GM23338 (cell line): Measurements from ENCODE around the gene GAK. TPM values are rescaled to one million over a fixed set of nuclear protein-coding genes. Genes with fewer than 3 reads are reported as not detected.
A peak's percentile ranks its signal among the peaks of the same experiment; 100 is the strongest.

Experiments
- ATAC-seq: fragments of 200-7000 bp; cut with Tn5 transposase; 3 replicates; pipeline ENCODE4 v1.9.1; 2020
- DNase-seq: peaks from one replicate; pipeline ENCODE4 v3.0.0-alpha.2; 2015; ENCODE audit warnings: low spot score
- H2AFZ ChIP-seq: fragments of 200-600 bp; sonication (generic); 2 replicates; pipeline ENCODE4 v1.8.0; 2016; ENCODE audit warnings: antibody characterized with exemption, mild to moderate bottlenecking, moderate library complexity
- H3F3A ChIP-seq: fragments of 200-600 bp; sonication (generic); replicated peaks from 2 replicates; pipeline ENCODE4 v1.8.0; 2017; ENCODE audit warnings: antibody characterized with exemption, mixed run types, low read depth
- H3K27ac ChIP-seq: fragments of 200-600 bp; sonication (generic); 2 replicates; pipeline ENCODE4 v1.6.1; 2016; ENCODE audit warnings: low read depth
- H3K27me3 ChIP-seq: fragments of 200-600 bp; sonication (generic); 2 replicates; pipeline ENCODE4 v1.8.0; 2016; ENCODE audit warnings: mild to moderate bottlenecking, mixed run types, moderate library complexity; ENCODE audit not compliant: insufficient read depth
- H3K36me3 ChIP-seq: fragments of 200-600 bp; sonication (generic); 2 replicates; pipeline ENCODE4 v1.8.0; 2016; ENCODE audit warnings: mild to moderate bottlenecking; ENCODE audit not compliant: insufficient read depth
- H3K4me1 ChIP-seq: fragments of 200-600 bp; sonication (generic); 2 replicates; pipeline ENCODE4 v1.8.0; 2016; ENCODE audit warnings: mild to moderate bottlenecking, moderate library complexity; ENCODE audit not compliant: insufficient read depth
- H3K4me2 ChIP-seq: fragments of 200-600 bp; sonication (generic); 2 replicates; pipeline ENCODE4 v1.7.1; 2017; ENCODE audit warnings: mixed run types
- H3K4me3 ChIP-seq: fragments of 200-600 bp; sonication (generic); 2 replicates; pipeline ENCODE4 v1.6.1; 2016; ENCODE audit warnings: mixed run types
- H3K79me2 ChIP-seq: fragments of 200-600 bp; sonication (generic); replicated peaks from 2 replicates; pipeline ENCODE4 v1.8.0; 2017; ENCODE audit warnings: mild to moderate bottlenecking; ENCODE audit not compliant: insufficient read depth
- H3K9me2 ChIP-seq: fragments of 200-600 bp; sonication (generic); 2 replicates; pipeline ENCODE4 v1.8.0; 2017; ENCODE audit not compliant: insufficient read depth
- H4K20me1 ChIP-seq: fragments of 200-600 bp; sonication (generic); replicated peaks from 2 replicates; pipeline ENCODE4 v1.8.0; 2017; ENCODE audit warnings: mild to moderate bottlenecking; ENCODE audit not compliant: insufficient read depth
- H3K27ac Mint-ChIP-seq: 2 replicates; pipeline ENCODE4 v1.8.0; 2020; ENCODE audit warnings: inconsistent platforms, mild to moderate bottlenecking, moderate library complexity, mixed read lengths
- H3K27me3 Mint-ChIP-seq: 3 replicates; pipeline ENCODE4 v1.8.0; 2022; ENCODE audit warnings: low read depth, mild to moderate bottlenecking, moderate library complexity, mixed read lengths, inconsistent platforms; ENCODE audit not compliant: insufficient read depth, poor library complexity
- H3K36me3 Mint-ChIP-seq: 3 replicates; pipeline ENCODE4 v1.8.0; 2021; ENCODE audit warnings: low read depth, mild to moderate bottlenecking, inconsistent platforms, moderate library complexity, mixed read lengths
- H3K4me1 Mint-ChIP-seq: 3 replicates; pipeline ENCODE4 v1.8.0; 2020; ENCODE audit warnings: mild to moderate bottlenecking, inconsistent platforms, mixed read lengths
- H3K4me3 Mint-ChIP-seq: 3 replicates; pipeline ENCODE4 v1.8.0; 2021; ENCODE audit warnings: moderate library complexity, mild to moderate bottlenecking, inconsistent platforms, mixed read lengths
- H3K9me3 Mint-ChIP-seq: 3 replicates; pipeline ENCODE4 v1.8.0; 2020; ENCODE audit warnings: moderate library complexity, mild to moderate bottlenecking, inconsistent platforms, mixed read lengths
- CREB1 ChIP-seq: fragments of 250-450 bp; sonication (Bioruptor Pico); IDR thresholded peaks from 2 replicates; pipeline ENCODE4 v1.5.0; 2020; ENCODE audit warnings: low read depth, mild to moderate bottlenecking, moderate library complexity
- CTCF ChIP-seq, 2 experiments: fragments of 200-600 bp in 1 of 2; sonication (generic) in 1 of 2; conservative IDR thresholded peaks; 2 replicates each; pipeline versions ENCODE4 v1.5.1 to v1.6.1; 2016 to 2017; ENCODE audit warnings: antibody characterized with exemption in 2 of 2, low read depth in 2 of 2, mild to moderate bottlenecking in 2 of 2, moderate library complexity in 1 of 2
- EZH2 ChIP-seq: fragments of 200-600 bp; sonication (generic); IDR thresholded peaks from one replicate; pipeline ENCODE4 v1.8.0; 2017; ENCODE audit warnings: antibody characterized with exemption, mild to moderate bottlenecking, low read depth; ENCODE audit not compliant: unreplicated experiment
- EZH2phosphoT487 ChIP-seq: fragments of 200-600 bp; sonication (generic); IDR thresholded peaks from one replicate; pipeline ENCODE4 v1.8.1; 2018; ENCODE audit warnings: antibody characterized with exemption; ENCODE audit not compliant: unreplicated experiment
- JUNB ChIP-seq: IDR thresholded peaks from one replicate; pipeline ENCODE4 v1.6.1; 2016; ENCODE audit warnings: antibody characterized with exemption; ENCODE audit not compliant: unreplicated experiment
- NANOG ChIP-seq: IDR thresholded peaks from 2 replicates; pipeline ENCODE4 v1.6.1; 2016; ENCODE audit warnings: antibody characterized with exemption, borderline replicate concordance
- POLR2AphosphoS5 ChIP-seq: IDR thresholded peaks from 2 replicates; pipeline ENCODE4 v1.6.1; 2016; ENCODE audit warnings: antibody characterized with exemption, low read depth
- STAT1 ChIP-seq: IDR thresholded peaks from one replicate; pipeline ENCODE4 v1.6.1; 2016; ENCODE audit warnings: antibody characterized with exemption; ENCODE audit not compliant: unreplicated experiment
- ZNF114 ChIP-seq: fragments of 250-450 bp; sonication (Bioruptor Pico); IDR thresholded peaks from 2 replicates; pipeline ENCODE4 v1.5.0; 2020; ENCODE audit warnings: mild to moderate bottlenecking, moderate library complexity
- ZNF331 ChIP-seq: fragments of 250-450 bp; sonication (Bioruptor Pico); IDR thresholded peaks from 2 replicates; pipeline ENCODE4 v1.5.0; 2020; ENCODE audit warnings: low read depth, mild to moderate bottlenecking, moderate library complexity
- polyA plus RNA-seq: library from polyadenylated mRNA; unstranded; fragments of >200 nt; fragmentation: Nextera tagmentation; extraction: Ambion mirVana; gene quantifications from 2 replicates; pipeline ENCODE4 v1.2.1, GENCODE V29; 2016
- total RNA-seq: library from RNA; depleted of rRNA; stranded (reverse); fragments of >200 nt; shearing (Covaris generic); gene quantifications from 2 replicates; pipeline ENCODE4 v1.2.3, GENCODE V29; 2014
- TF ChIP-seq, protein P1 (sequence below): IDR thresholded peaks from one replicate; pipeline ENCODE4 v1.6.1; 2018; ENCODE audit warnings: antibody characterized with exemption; ENCODE audit not compliant: unreplicated experiment
- TF ChIP-seq, protein P2 (sequence below): IDR thresholded peaks from 2 replicates; pipeline ENCODE4 v1.6.1; 2016; ENCODE audit warnings: antibody characterized with exemption

The GAK gene
- total and polyA plus RNA-seq, 2 experiments from 2014 or later: 48.5 to 124 TPM

DNA sequence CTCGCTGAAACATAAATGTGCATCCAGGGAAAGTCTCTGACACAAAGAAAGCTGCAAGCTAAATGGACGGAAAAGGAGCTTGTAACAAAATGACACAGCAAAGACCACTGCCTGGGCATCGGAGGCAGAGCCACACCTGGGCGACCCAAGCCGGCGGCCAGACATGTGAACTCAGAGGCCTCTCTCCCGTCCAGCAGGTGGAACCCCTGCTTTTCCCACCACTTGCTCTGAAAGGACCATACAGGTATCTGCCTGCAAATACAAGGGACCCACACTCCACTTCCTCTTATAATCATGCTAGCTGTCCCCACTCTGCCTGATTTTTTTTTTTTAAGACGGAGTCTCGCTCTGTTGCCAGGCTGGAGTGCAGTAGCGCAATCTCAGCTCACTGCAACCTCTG lies 118.2 kb downstream of the GAK start:
- H3K27ac ChIP-seq: no peak overlapping the region
- peaks cover 69% of the 10 kb centered on the region for H3K27me3 Mint-ChIP-seq
- H3K9me2 ChIP-seq: no peaks in the 10 kb centered on the region
- peak; percentile 60 for DNase-seq
- no peak overlapping the region for H3K4me2 ChIP-seq
- H3K4me1 Mint-ChIP-seq: no peaks in the 10 kb centered on the region
- no peak overlapping the region for H2AFZ ChIP-seq
- H3K4me3 ChIP-seq: no peak overlapping the region
- H3K36me3 Mint-ChIP-seq: no peaks in the 10 kb centered on the region
- H3K79me2 ChIP-seq: no peaks in the 10 kb centered on the region
- TF ChIP-seq CTCF (conservative IDR thresholded peaks at IDR 0.05; ENCODE audit: low read depth in 2 of 2): peak; percentile 31 to 68
- TF ChIP-seq EZH2: no peak
- peak; percentile 89 for ATAC-seq
- H3K27me3 ChIP-seq: peaks cover 64% of the 10 kb centered on the region
- H4K20me1 ChIP-seq: no peaks in the 10 kb centered on the region
- no peaks in the 10 kb centered on the region for H3K4me1 ChIP-seq
- H3K36me3 ChIP-seq: no peaks in the 10 kb centered on the region
- no peaks in the 10 kb centered on the region for H3K9me3 Mint-ChIP-seq
- no peak overlapping the region for H3K27ac Mint-ChIP-seq
- H3F3A ChIP-seq: no peaks in the 10 kb centered on the region
- no peak overlapping the region for H3K4me3 Mint-ChIP-seq

- ATAC-seq (no peak), DNase-seq (no peak)
- peaks cover 47% of the 10 kb centered on the region for H3K27me3 Mint-ChIP-seq
- Histone ChIP-seq H3K79me2 (no peaks in the 10 kb centered on the region), H3K36me3 (no peaks in the 10 kb centered on the region), H3K4me3 (no peak overlapping the region), H3K4me1 (no peaks in the 10 kb centered on the region), H3K27me3 (peaks cover 66% of the 10 kb centered on the region), H3K27ac (no peak overlapping the region), H4K20me1 (no peaks in the 10 kb centered on the region), H3K9me2 (no peaks in the 10 kb centered on the region), H3K4me2 (no peak overlapping the region), H2AFZ (no peak overlapping the region), H3F3A (no peaks in the 10 kb centered on the region)
- H3K4me3 Mint-ChIP-seq: no peak overlapping the region
- H3K4me1 Mint-ChIP-seq: no peaks in the 10 kb centered on the region; the same call in 2 of the 3 replicates
- H3K9me3 Mint-ChIP-seq: peaks cover 10% of the 10 kb centered on the region; the same call in 2 of the 3 replicates
- H3K27ac Mint-ChIP-seq: no peak overlapping the region
- H3K36me3 Mint-ChIP-seq: no peaks in the 10 kb centered on the region
- TF ChIP-seq CTCF (conservative IDR thresholded peaks at IDR 0.05; ENCODE audit: low read depth in 2 of 2) (no peak), EZH2 (no peak), EZH2phosphoT487 (no peak), JUNB (no peak), STAT1 (no peak), NANOG (no peak), ZNF114 (CRISPR knock-in tag) (no peak), ZNF331 (CRISPR knock-in tag) (no peak), CREB1 (CRISPR knock-in tag) (no peak), POLR2AphosphoS5 (no peak)
- TF ChIP-seq, protein P1, sequence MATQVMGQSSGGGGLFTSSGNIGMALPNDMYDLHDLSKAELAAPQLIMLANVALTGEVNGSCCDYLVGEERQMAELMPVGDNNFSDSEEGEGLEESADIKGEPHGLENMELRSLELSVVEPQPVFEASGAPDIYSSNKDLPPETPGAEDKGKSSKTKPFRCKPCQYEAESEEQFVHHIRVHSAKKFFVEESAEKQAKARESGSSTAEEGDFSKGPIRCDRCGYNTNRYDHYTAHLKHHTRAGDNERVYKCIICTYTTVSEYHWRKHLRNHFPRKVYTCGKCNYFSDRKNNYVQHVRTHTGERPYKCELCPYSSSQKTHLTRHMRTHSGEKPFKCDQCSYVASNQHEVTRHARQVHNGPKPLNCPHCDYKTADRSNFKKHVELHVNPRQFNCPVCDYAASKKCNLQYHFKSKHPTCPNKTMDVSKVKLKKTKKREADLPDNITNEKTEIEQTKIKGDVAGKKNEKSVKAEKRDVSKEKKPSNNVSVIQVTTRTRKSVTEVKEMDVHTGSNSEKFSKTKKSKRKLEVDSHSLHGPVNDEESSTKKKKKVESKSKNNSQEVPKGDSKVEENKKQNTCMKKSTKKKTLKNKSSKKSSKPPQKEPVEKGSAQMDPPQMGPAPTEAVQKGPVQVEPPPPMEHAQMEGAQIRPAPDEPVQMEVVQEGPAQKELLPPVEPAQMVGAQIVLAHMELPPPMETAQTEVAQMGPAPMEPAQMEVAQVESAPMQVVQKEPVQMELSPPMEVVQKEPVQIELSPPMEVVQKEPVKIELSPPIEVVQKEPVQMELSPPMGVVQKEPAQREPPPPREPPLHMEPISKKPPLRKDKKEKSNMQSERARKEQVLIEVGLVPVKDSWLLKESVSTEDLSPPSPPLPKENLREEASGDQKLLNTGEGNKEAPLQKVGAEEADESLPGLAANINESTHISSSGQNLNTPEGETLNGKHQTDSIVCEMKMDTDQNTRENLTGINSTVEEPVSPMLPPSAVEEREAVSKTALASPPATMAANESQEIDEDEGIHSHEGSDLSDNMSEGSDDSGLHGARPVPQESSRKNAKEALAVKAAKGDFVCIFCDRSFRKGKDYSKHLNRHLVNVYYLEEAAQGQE: no peak
- TF ChIP-seq, protein P2, sequence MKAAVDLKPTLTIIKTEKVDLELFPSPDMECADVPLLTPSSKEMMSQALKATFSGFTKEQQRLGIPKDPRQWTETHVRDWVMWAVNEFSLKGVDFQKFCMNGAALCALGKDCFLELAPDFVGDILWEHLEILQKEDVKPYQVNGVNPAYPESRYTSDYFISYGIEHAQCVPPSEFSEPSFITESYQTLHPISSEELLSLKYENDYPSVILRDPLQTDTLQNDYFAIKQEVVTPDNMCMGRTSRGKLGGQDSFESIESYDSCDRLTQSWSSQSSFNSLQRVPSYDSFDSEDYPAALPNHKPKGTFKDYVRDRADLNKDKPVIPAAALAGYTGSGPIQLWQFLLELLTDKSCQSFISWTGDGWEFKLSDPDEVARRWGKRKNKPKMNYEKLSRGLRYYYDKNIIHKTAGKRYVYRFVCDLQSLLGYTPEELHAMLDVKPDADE: no peak
Measured at GRCh38 chr4:808860-809570, 123.1 kb downstream of the GAK start.
